Vein endothelial cell (primary cell): ENCODE measurements around the gene VAMP1. TPM values are rescaled to one million over a fixed set of nuclear protein-coding genes. Genes with fewer than 3 reads are reported as not detected.

Experiments
- total RNA-seq: library from RNA; depleted of rRNA; stranded (reverse); fragments of >200 nt; gene quantifications from 2 replicates; pipeline ENCODE4 v1.2.3, GENCODE V29; 2012

VAMP1 gene, protein sequence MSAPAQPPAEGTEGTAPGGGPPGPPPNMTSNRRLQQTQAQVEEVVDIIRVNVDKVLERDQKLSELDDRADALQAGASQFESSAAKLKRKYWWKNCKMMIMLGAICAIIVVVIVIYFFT
- 4.6 and 4.8 TPM in 2 replicates for total RNA-seq

GRCh38 chr12:6470375-6471163 lies at the start of gene VAMP1:
TSS of gene VAMP1 (minus strand) at chr12:6470677. CDS start at chr12:6470531, 146 bp downstream.

GRCh38 chr12:6493497-6494257 lies 23.2 kb upstream of the VAMP1 start, which contains the start of gene NCAPD2:
TSS of gene NCAPD2 (plus strand) at chr12:6494102. CDS start at chr12:6495099, 997 bp downstream.

GRCh38 chr12:6492838-6493496 lies 22.5 kb upstream of the VAMP1 start, which contains the start of gene MRPL51:
TSS of gene MRPL51 (minus strand) at chr12:6493262. CDS start at chr12:6493136, 126 bp downstream.

GRCh38 chr12:6451348-6452244 lies 18.9 kb downstream of the VAMP1 start, which contains the start of gene TAPBPL:
TSS of gene TAPBPL (plus strand) at chr12:6452042. CDS start at chr12:6452249, 207 bp downstream.

GRCh38 chr12:6444704-6445688 lies 25.5 kb downstream of the VAMP1 start, which contains the start of gene CD27:
TSS of gene CD27 (plus strand) at chr12:6444955. CDS start at chr12:6445096, 141 bp downstream.

Other genes with a start within 250 kb of the VAMP1 start
- gene PLEKHG6, start 160.0 kb downstream of the VAMP1 start, total RNA-seq, result under 0.01 TPM in 1 of 2 replicates, not detected in the other
- gene TNFRSF1A, start 128.6 kb downstream of the VAMP1 start, total RNA-seq, result 123 and 161 TPM in 2 replicates
- 0.10 and 0.65 TPM in 2 replicates for gene SCNN1A, start 95.1 kb downstream of the VAMP1 start, total RNA-seq
- gene LTBR, start 86.5 kb downstream of the VAMP1 start, total RNA-seq, result 108 and 135 TPM in 2 replicates
- not detected in 2 replicates for gene CD27, start 25.7 kb downstream of the VAMP1 start, total RNA-seq
- 8.2 and 9.3 TPM in 2 replicates for gene TAPBPL, start 18.6 kb downstream of the VAMP1 start, total RNA-seq
- gene MRPL51, start 22.6 kb upstream of the VAMP1 start, total RNA-seq, result 80.0 and 92.2 TPM in 2 replicates
- 38.2 and 48.4 TPM in 2 replicates for gene NCAPD2, start 23.4 kb upstream of the VAMP1 start, total RNA-seq
- 6,940 and 9,259 TPM in 2 replicates for gene GAPDH, start 63.8 kb upstream of the VAMP1 start, total RNA-seq
- gene IFFO1, start 85.4 kb upstream of the VAMP1 start, total RNA-seq, result 9.7 and 12.7 TPM in 2 replicates
- 35.3 and 40.0 TPM in 2 replicates for gene NOP2, start 97.6 kb upstream of the VAMP1 start, total RNA-seq
- gene CHD4, start 136.7 kb upstream of the VAMP1 start, total RNA-seq, result 225 and 228 TPM in 2 replicates
- gene LPAR5, start 165.3 kb upstream of the VAMP1 start, total RNA-seq, result 0.10 TPM in 1 of 2 replicates, not detected in the other
- gene ACRBP, start 176.8 kb upstream of the VAMP1 start, total RNA-seq, result 0.57 and 1.6 TPM in 2 replicates
- 37.7 and 40.8 TPM in 2 replicates for gene ING4, start 192.4 kb upstream of the VAMP1 start, total RNA-seq
- 30.2 and 31.4 TPM in 2 replicates for gene ZNF384, start 218.7 kb upstream of the VAMP1 start, total RNA-seq
- not detected in 2 replicates for gene PIANP, start 230.1 kb upstream of the VAMP1 start, total RNA-seq